ENCODE data around the gene HMGXB3.

GRCh38 chr5:150007050-150007449, 6.5 kb downstream of the HMGXB3 start:
- TF ChIP-seq CTCF (IDR thresholded peaks at IDR 0.05; ENCODE audit: low read depth, low read length), result no peak
- TF ChIP-seq EZH2phosphoT487 (IDR thresholded peaks at IDR 0.05; ENCODE audit: low read depth), result no peak
